Activated CD8-positive, alpha-beta T cell treated with anti-CD3 and anti-CD28 coated beads for 36 hours (primary cell): ENCODE measurements around the gene TAC3. TPM values are rescaled to one million over a fixed set of nuclear protein-coding genes. Genes with fewer than 3 reads are reported as not detected.

Experiments
- ATAC-seq: fragments of 200-7000 bp; cut with Tn5 transposase; one replicate; pipeline ENCODE4 v1.10.0; 2021; ENCODE audit warnings: mild to moderate bottlenecking, moderate library complexity
- CTCF ChIA-PET: fragments of 350-600 bp; sonication (Branson Sonifier 250); formaldehyde crosslinking; loops from one replicate; lab custom pipeline; 2021; ENCODE audit warnings: antibody characterized with exemption; lab: Charles Lee
- POLR2A ChIA-PET: fragments of 350-600 bp; sonication (Branson Sonifier 250); formaldehyde crosslinking; loops from one replicate; lab custom pipeline; 2021; ENCODE audit warnings: antibody characterized with exemption; lab: Charles Lee
- DNase-seq: peaks from one replicate; pipeline ENCODE4 v3.0.0-alpha.2; 2020
- H3K27ac Mint-ChIP-seq: one replicate; pipeline ENCODE4 v1.8.0; 2021; ENCODE audit warnings: mild to moderate bottlenecking, mixed read lengths
- H3K27me3 Mint-ChIP-seq: one replicate; pipeline ENCODE4 v1.8.0; 2021; ENCODE audit warnings: mixed read lengths
- H3K36me3 Mint-ChIP-seq: one replicate; pipeline ENCODE4 v1.8.0; 2021; ENCODE audit warnings: low read depth, mixed read lengths
- H3K4me1 Mint-ChIP-seq: one replicate; pipeline ENCODE4 v1.8.0; 2021; ENCODE audit warnings: low read depth, mixed read lengths
- H3K4me3 Mint-ChIP-seq: one replicate; pipeline ENCODE4 v1.8.0; 2021; ENCODE audit warnings: mild to moderate bottlenecking, moderate library complexity, mixed read lengths
- H3K9me3 Mint-ChIP-seq: one replicate; pipeline ENCODE4 v1.8.0; 2021; ENCODE audit warnings: mixed read lengths
- CTCF ChIP-seq: fragments of 200-600 bp; IDR thresholded peaks from one replicate; pipeline ENCODE4 v1.8.0; 2022; ENCODE audit warnings: antibody characterized with exemption, mild to moderate bottlenecking
- intact Hi-C: fragments of 100-400 bp; cut with micrococcal nuclease; formaldehyde crosslinking; loops from one replicate; pipeline ENCODE4 v1.10.0; 2022
- total RNA-seq, 2 experiments: library from RNA; stranded (reverse); gene quantifications; one replicate each; pipeline ENCODE4 v1.2.3, GENCODE V29; 2021

The TAC3 gene
- total RNA-seq, 2 experiments from 2014 or later, result 0.34 to 0.54 TPM

- ChIA-PET POLR2A (no interaction called here), CTCF (interaction anchor here (2.1 to 7.7 kb wide), 2 partner anchors 8 to 9 kb away, joined by 18 to 78 read pairs; no protein-coding TSS in a partner anchor)
- H3K27me3 Mint-ChIP-seq, result no peaks in the 10 kb centered on the region
- TF ChIP-seq CTCF, result no peak
- no peak for ATAC-seq
- intact Hi-C loops, result loop anchor here (10.0 kb wide), 1 partner anchor 361 kb away; the partner anchor contains the start of gene BAZ2A
- H3K9me3 Mint-ChIP-seq, result no peaks in the 10 kb centered on the region
- H3K27ac Mint-ChIP-seq, result no peak overlapping the region
- peaks cover 34% of the 10 kb centered on the region for H3K4me1 Mint-ChIP-seq
- no peak for DNase-seq
- H3K36me3 Mint-ChIP-seq, result peaks cover 21% of the 10 kb centered on the region
- H3K4me3 Mint-ChIP-seq, result no peak overlapping the region
Observed at GRCh38 chr12:56995201-56995929, 21.0 kb downstream of the TAC3 start.

- no peak for TF ChIP-seq CTCF
- DNase-seq (no peak), ATAC-seq (no peak)
- Mint-ChIP-seq H3K9me3 (no peaks in the 10 kb centered on the region), H3K4me3 (no peak overlapping the region), H3K27me3 (no peaks in the 10 kb centered on the region), H3K4me1 (peaks cover 23% of the 10 kb centered on the region), H3K36me3 (peaks cover 14% of the 10 kb centered on the region), H3K27ac (no peak overlapping the region)
- ChIA-PET CTCF (interaction anchor here (0.8 to 2.1 kb wide), 7 partner anchors 8 to 237 kb away, joined by 3 to 18 read pairs (median 3); no protein-coding TSS in a partner anchor), POLR2A (interaction anchor here (1.3 to 1.4 kb wide), 2 partner anchors 10 to 267 kb away, joined by 4 to 5 read pairs; no protein-coding TSS in a partner anchor)
- intact Hi-C loops, result loop anchor here (10.0 kb wide), 1 partner anchor 359 kb away; the partner anchor contains the start of gene BAZ2A
Observed at GRCh38 chr12:56994231-56994746, 22.0 kb downstream of the TAC3 start.

GRCh38 chr12:56993346-56993745 lies 23.0 kb downstream of the TAC3 start:
- DNase-seq, result no peak
- POLR2A ChIA-PET, result interaction anchor here (1.4 kb wide), 1 partner anchor 266 kb away, joined by 4 read pairs; no protein-coding TSS in a partner anchor
- CTCF ChIA-PET, result interaction anchor here (1.1 to 2.1 kb wide), 5 partner anchors 11 to 235 kb away, joined by 3 to 18 read pairs (median 3); no protein-coding TSS in a partner anchor
- ATAC-seq, result no peak
- no peaks in the 10 kb centered on the region for H3K9me3 Mint-ChIP-seq
- H3K4me1 Mint-ChIP-seq, result peaks cover 14% of the 10 kb centered on the region
- H3K27ac Mint-ChIP-seq, result no peak overlapping the region
- H3K27me3 Mint-ChIP-seq, result no peaks in the 10 kb centered on the region
- peaks cover 9% of the 10 kb centered on the region for H3K36me3 Mint-ChIP-seq
- TF ChIP-seq CTCF, result no peak
- intact Hi-C loops, result loop anchor here (10.0 kb wide), 1 partner anchor 359 kb away; the partner anchor contains the start of gene BAZ2A
- H3K4me3 Mint-ChIP-seq, result no peak overlapping the region

GRCh38 chr12:56991319-56992246 lies 24.7 kb downstream of the TAC3 start:
- no peaks in the 10 kb centered on the region for H3K9me3 Mint-ChIP-seq
- POLR2A ChIA-PET, result no interaction called here
- H3K27me3 Mint-ChIP-seq, result peaks cover 1% of the 10 kb centered on the region
- intact Hi-C loops, result loop anchor here (10.0 kb wide), 1 partner anchor 357 kb away; the partner anchor contains the start of gene BAZ2A
- ATAC-seq (no peak), DNase-seq (no peak)
- no peak for TF ChIP-seq CTCF
- CTCF ChIA-PET, result interaction anchor here (1.2 to 2.8 kb wide), 2 partner anchors 10 to 238 kb away, joined by 3 to 20 read pairs; no protein-coding TSS in a partner anchor
- H3K4me3 Mint-ChIP-seq, result no peak overlapping the region
- peaks cover 5% of the 10 kb centered on the region for H3K36me3 Mint-ChIP-seq
- H3K27ac Mint-ChIP-seq, result no peak overlapping the region
- peaks cover 12% of the 10 kb centered on the region for H3K4me1 Mint-ChIP-seq
